NCI-H524 (cell line): ENCODE measurements around the gene GTPBP3.

Experiments
- DNase-seq, 2 experiments: peaks; one replicate each; lab custom pipeline; 2025; lab: John Stamatoyannopoulos, UW

Gene GTPBP3

DNA sequence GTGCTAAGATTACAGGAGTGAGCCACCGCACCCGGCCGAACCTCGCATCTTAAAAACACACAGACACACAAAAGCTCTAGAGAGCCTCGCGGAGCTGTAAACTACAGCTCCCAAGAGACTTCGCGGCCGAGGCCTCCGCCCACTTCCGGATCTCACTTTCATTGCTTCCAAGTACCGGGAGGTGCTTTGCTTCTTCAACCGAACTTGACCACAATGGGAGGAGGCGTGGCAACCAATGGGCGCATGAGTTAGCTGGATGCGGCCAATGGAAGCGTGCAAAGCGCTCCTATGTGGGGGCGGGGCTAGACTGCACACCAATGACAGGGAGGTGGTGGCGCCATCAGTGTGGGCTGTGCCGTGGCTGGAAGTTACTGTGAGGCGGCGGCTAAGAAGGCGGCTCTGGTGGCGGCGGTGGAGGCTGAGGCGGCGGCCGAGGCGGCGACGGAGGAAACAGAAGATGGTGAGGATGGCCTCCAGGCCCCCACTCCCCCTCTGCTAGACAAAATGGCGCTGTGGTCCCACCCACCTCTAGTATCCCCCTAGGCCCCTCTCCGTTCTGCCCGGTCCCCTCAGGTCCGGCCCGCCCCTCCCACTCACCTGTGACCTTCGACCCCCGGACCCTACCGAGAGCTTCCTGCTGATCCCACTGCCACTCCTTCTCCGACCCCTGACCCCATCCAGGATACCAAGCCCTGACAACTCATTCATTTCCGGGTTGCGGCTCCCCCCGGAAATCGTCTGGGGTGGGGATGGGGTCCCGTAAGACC, 28.0 kb upstream of the GTPBP3 start, which contains the start of gene DDA1:
TSS of gene DDA1 (plus strand) at position 366 of the 767 bp plus-strand sequence. CDS start at position 458, 92 bp downstream.
- DNase-seq, result peak; percentile 99 to 100

- no peak for DNase-seq
These were observed 27.3 kb upstream of the GTPBP3 start for GRCh38 chr19:17309965-17310461.

DNA sequence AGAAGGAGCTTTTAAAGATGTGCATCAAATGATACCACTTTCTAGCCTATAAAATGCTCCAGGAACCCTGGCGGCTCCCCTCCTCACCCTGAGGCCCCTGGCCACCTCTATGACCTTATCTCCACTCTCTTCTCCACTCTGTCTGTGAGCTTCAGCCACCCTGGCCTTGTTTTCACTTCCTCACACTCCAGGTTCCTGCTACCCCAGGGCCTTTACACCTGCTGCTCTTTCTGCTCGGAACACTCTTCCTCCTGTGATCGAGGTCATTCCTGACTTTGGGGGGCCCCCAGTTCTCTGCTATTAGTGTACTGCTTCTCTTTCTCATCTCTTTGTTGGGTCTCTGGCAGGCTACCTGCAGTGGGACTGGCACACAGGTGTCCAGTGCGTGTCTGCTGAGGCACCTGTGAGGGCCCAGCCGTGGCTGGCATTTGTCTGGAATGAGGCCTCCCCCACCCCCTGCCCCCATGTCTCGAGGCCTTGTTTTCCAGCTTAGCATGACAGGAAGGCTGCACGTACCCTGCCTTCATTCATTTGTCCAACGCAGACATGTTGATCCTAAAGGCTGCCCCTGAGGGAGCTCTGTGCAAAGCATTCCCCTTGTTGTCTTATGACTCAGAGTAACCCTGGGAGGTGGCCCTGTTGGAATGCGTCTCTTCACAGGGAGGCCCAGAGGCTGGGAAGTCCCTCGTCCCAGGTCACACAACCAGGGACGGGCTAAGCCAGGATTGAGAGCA, 25.7 kb upstream of the GTPBP3 start:
- no peak for DNase-seq

DNA sequence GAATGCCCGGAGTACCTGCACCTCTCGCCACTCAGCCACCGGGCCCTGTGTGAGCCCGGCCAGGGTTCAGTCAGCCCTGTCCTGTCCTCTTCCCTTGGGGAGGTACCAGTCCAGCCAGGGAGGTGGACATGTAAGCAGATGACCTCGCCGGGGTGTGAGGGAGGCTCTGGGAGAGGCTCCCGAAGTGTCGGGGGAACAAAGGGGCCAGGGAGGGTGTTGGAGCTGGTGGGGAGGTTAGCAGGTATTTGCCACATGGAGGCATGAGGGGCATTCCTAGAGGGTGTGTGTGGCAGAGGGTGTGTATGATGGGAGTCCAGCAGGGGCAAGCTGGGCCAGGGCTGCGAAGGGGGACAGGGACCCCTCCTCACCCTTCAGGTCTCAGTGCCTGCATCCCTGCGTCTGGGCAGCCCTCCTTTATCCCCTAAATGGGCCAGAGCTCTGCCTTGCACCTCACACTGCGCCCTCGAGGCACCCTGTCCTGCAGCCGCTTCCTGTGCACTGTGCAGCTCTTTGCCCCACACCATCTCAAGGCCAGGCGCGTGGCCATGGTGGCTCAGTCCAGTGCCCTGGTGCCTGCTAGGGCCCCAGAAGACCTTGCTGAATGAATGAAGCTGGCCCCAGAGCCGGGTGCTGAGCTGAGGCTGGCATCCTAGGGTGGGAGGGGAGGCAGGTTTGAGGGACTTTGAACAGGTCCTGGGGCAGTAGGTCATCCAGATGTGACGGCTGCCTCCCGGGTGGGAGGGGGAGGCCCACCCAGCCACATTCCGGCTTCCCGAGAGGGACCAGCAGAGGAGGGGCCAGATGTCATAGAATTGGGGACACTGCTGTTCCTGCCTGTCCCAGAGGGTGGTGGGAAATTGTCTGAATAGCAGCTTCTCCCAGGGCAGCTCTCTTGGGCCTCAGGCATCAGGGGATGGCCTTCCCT, 24.9 kb upstream of the GTPBP3 start:
- no peak for DNase-seq

- no peak for DNase-seq
These were observed 23.3 kb upstream of the GTPBP3 start for GRCh38 chr19:17314007-17314593.

DNA sequence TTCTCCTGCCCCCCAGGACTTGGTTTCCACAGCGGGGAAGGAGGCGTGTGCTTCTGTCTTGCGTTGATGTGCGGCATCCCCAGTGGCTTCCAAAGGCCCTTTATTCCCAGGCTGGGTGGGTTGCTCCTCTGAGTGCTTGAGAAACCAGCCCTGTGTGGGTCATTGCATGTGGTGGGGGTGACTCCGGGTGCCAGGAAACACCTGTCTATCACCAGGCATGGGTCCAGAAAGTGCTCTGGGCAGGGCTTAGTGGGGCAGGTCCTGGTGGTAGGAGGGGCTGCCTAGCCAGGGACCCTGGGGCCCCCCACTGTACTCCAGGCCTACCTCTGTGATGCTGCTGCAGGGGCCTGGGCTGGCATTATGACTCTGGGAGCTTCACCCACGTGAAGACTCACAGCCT, 18.4 kb upstream of the GTPBP3 start:
- DNase-seq, result no peak

DNA sequence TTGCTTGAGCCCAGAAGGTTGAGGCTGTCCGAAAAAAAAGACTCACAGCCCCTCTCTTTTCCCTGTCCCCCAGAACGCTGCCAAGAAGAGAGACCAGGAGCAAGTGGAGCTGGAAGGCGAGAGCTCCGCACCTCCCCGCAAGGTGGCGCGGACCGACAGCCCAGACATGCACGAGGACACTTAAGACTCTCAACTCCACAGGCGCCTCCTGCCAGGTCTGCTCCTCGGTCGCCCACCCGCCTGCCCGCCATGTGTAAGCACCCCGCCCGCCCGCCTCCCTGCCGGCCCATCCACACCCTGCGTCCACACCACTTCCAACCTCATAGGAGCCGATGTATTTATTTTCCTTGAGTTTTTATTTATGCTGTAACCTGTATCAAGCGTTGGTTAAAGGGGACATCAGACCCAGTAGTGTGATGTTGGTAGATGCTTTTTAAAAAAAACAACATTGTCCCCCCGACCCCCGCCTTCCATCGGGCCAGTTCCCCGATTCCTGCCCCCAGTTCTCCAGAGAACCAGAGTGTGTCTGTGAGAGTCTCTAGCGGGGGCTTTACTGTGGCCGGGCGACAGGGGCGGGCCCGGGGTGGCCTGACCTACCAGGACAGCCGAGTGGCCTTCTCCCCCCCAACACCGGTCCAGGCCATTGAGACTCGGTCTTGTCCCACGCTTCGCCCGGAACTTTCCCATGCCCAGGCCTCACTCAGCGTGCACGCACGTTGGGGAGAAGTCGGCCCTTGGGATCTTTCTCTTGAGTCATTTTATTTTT, 17.7 kb upstream of the GTPBP3 start:
- DNase-seq, result no peak

DNA sequence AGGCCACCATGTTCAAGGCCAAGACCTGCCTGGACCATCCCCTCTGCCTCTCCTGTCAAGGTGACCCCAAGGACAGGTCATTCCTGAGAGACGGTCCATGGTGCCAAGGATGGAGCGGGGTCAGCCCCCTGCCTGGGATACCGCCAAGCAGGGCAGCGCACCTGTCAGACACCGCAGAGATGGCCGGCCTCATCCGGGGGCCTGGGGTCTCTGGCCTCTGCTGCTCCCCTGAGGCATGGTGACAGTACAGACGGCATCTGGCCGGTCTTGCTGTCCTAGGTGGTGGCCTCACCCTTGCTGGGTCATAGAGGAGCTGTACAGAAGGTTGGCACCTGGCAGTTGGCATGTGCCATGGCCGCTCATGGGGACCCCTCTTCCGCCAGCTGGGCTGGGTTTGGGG, 16.9 kb upstream of the GTPBP3 start:
- DNase-seq, result no peak

GRCh38 chr19:17321655-17322489, 15.5 kb upstream of the GTPBP3 start:
- DNase-seq, result no peak

DNA sequence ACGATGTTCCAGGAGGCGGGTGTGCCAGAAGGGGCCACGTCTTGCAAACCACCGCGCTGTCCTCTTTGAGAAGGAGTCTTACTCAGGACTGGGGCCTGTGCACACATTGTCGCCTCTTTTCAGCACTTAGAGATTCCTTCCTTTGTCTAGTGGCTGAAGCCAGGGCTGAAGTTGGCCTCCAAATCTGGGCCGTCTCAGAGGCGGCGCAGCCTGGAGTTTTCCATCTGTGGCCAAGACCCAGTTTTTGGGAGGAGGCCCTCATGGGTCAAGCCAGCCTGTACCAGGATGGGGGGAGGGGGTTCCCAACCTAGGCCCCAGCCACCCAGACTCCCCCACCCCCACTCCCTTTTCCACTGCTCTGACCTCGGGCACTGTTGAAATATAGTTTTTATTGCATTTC, 14.5 kb upstream of the GTPBP3 start:
- no peak for DNase-seq

DNA sequence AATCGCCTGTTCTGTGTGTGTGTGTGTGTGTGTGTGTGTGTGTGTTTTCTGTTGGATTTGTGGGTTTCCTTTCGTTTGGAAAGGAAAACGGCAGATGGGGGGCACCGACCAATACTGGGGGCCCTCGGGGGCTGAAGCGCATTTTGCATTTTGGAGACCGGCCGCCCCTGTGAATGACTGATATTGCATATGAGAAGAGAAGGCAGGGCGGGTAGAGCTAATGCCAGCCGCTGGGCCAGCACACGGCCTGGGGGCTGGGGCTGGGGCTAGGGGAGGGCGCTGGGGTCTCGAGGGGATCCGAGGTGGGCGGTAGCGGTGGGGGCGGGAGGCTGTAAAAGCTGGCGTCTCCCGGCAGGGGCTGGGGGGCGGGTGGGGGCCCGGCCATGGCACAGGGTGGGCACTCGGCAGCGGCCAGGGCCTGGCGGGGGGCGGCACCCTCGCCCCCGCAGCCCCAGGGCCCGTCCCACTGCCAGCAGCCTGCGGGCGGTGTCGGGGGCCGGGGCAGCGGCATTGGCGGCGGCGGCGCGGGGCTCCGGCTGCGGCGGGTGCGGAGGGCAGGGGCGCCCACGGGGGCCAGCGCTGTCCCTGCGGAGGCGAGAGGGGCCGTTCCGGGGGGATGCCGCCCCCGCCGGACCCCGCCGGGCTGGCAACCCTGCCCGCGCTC, 13.9 kb upstream of the GTPBP3 start:
- no peak for DNase-seq

- DNase-seq, result no peak
These were observed 13.4 kb upstream of the GTPBP3 start for GRCh38 chr19:17323964-17324332.

DNA sequence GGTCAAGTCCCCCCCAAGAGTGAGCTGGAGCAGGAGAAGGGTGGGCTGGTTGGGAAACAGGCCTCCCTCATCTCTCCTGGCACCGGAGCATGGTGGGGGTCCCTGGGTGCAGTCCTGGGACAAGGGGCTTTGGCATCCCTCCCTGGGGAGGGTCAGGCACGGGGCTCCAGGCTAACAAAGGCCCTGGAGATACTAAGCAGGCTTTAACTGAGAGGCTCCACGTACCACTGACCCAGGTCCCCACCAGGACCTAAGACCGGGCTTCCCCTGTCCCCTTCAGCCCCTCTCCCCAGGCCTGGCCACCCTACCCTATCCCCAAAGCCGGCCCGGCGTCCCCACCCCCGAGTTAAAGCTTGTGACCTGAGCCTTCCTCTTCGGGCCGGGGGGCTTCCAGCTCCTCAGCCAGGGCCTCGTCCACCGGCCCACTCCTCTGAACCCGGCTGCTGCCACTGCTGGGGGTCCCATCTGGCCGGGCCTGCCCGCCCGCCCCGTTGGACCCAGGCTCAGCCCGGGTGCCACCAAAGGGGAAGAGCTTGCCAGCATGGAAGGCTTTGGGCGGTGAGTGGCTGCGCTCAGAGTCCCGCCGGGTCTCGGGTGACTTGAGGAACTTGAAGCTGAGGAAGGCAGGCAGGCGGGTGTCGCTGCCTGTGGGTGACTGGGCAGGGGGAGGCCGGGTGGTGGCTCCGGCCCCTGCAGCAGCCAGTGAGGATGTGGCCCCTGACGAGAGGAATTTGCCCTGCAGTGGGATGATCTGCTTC, 12.8 kb upstream of the GTPBP3 start:
- DNase-seq, result no peak

DNA sequence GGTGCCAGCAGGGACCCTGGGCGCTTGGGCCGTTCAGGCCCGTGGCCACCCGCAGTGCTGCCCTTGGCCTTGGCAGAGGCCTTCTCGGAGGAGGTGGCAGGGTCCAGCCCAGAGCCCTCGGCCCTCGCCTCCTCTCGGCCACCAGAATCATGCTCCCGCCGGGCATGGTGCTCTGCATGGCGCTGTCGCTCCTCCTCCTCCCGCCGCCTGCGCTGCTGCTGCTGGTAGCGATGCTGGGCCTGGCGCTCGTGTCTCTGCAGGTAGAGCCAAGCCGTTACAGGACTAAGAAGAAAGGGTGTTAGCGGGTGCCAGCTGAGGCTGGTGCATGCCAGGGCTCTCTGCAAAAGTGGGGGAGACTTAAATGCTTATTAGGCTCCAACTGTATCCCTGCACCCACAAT, 12.2 kb upstream of the GTPBP3 start:
- no peak for DNase-seq

- no peak for DNase-seq
These were observed 11.3 kb upstream of the GTPBP3 start for GRCh38 chr19:17325881-17326594.

DNA sequence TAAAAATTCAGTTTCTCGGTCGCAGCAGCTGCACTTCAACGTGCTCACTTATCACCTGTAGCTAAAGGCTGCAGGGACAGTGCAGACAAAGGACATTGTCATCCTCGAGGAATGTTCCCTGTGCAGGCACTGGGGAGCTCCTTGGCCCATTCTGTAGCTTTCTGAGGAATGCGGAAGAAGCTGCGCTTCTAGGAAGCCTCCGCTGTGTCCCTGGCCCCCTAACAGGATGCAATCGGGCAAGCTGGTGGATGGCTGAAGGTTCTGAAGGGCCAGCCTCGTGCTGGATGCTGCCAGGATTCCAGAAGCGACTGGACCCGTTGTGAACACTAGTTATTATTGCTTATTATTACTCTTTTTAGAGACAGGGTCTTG, 10.8 kb upstream of the GTPBP3 start:
- no peak for DNase-seq

DNA sequence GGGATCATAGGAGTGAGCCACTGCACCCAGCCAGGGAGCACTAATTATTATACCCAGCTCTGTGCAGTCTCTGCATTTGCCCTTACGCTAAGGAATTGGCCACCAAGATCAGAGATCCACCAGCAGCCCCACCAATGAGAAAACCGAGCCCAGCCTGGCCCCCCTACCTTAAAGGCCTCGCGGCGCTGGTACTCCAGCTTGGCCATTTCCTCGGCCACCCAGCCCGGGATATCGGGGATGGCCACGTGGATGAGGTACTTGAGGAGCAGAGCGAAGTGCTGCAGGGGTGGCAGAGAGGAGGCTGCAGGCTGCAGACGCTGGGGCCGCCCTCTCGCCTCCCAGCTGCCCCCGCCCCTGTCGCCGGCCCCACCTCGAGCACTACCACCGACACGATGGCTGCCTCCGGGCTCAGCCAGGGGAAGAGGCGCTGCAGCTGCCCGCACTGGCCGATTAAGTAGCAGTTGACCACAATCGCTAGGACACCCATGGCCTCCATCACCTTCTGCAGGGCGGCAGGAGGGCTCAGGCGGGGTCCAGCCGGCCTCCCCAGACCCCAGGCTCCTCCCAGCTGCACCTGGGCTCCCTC, 10.2 kb upstream of the GTPBP3 start:
- DNase-seq, result no peak
